IMR-90 (cell line): ENCODE data around the gene TAPT1. TPM values are rescaled to one million over a fixed set of nuclear protein-coding genes. Genes with fewer than 3 reads are reported as not detected.

ENCODE experiments used
- ATAC-seq: fragments of 200-7000 bp; cut with Tn5 transposase; 2 replicates; pipeline ENCODE4 v1.9.1; 2020; ENCODE audit warnings: low read depth, mild to moderate bottlenecking, moderate library complexity
- BruUV-seq: library from RNA; stranded (reverse); fragments of 400-500 nt; replicated peaks from 2 replicates; lab custom pipeline; 2021; lab: Mats Ljungman, UMichigan
- CTCF ChIA-PET: fragments of 300-600 bp; formaldehyde crosslinking; extraction: SDS; loops from one replicate; lab custom pipeline; 2021; ENCODE audit warnings: antibody characterized with exemption; lab: Yijun Ruan, JAX
- POLR2A ChIA-PET: fragments of 300-600 bp; sonication (Branson Sonifier 250); formaldehyde crosslinking; loops from one replicate; lab custom pipeline; 2022; ENCODE audit warnings: antibody characterized with exemption; ENCODE audit not compliant: unreplicated experiment; lab: Charles Lee
- DNase-seq: peaks from one replicate; pipeline ENCODE4 v3.0.0; 2013
- H2AFZ ChIP-seq: replicated peaks from 2 replicates; pipeline ENCODE3; 2013; ENCODE audit warnings: low read length, mild to moderate bottlenecking; ENCODE audit not compliant: poor library complexity
- H2AK5ac ChIP-seq: 2 replicates; pipeline ENCODE4 v1.6.1; 2013; ENCODE audit warnings: low read depth, low read length, inconsistent platforms
- H2AK9ac ChIP-seq: replicated peaks from 2 replicates; pipeline ENCODE3; 2013; ENCODE audit warnings: mild to moderate bottlenecking, low read depth, low read length, moderate library complexity; ENCODE audit not compliant: poor library complexity
- H2BK120ac ChIP-seq: 2 replicates; pipeline ENCODE4 v1.6.1; 2013; ENCODE audit warnings: low read depth, low read length, inconsistent platforms
- H2BK15ac ChIP-seq: 3 replicates; pipeline ENCODE4 v1.6.1; 2013; ENCODE audit warnings: low read depth, low read length, inconsistent platforms
- H2BK20ac ChIP-seq: 2 replicates; pipeline ENCODE4 v1.6.1; 2013; ENCODE audit warnings: low read depth, mild to moderate bottlenecking, inconsistent platforms, low read length, moderate library complexity
- H2BK5ac ChIP-seq: 2 replicates; pipeline ENCODE4 v1.6.1; 2013; ENCODE audit warnings: mild to moderate bottlenecking, low read depth, low read length, inconsistent platforms; ENCODE audit not compliant: poor library complexity, severe bottlenecking
- H3K14ac ChIP-seq: replicated peaks from 2 replicates; pipeline ENCODE4 v1.6.1; 2013; ENCODE audit warnings: low read depth, low read length, inconsistent platforms
- H3K18ac ChIP-seq: 2 replicates; pipeline ENCODE4 v1.6.1; 2013; ENCODE audit warnings: low read depth, low read length, control low read depth
- H3K23ac ChIP-seq: 2 replicates; pipeline ENCODE4 v1.6.1; 2013; ENCODE audit warnings: low read depth, low read length, inconsistent platforms
- H3K27ac ChIP-seq: 2 replicates; pipeline ENCODE4 v1.5.1; 2013; ENCODE audit warnings: mild to moderate bottlenecking, control low read depth, low read length; ENCODE audit not compliant: insufficient read depth
- H3K27me3 ChIP-seq: 2 replicates; pipeline ENCODE4 v1.6.1; 2013; ENCODE audit warnings: low read length; ENCODE audit not compliant: control insufficient read depth, insufficient read depth
- H3K36me3 ChIP-seq: 2 replicates; pipeline ENCODE4 v1.6.1; 2013; ENCODE audit warnings: low read length, mixed read lengths; ENCODE audit not compliant: control insufficient read depth, insufficient read depth
- H3K4ac ChIP-seq: 2 replicates; pipeline ENCODE4 v1.6.1; 2013; ENCODE audit warnings: low read depth, low read length, inconsistent platforms
- H3K4me1 ChIP-seq: 2 replicates; pipeline ENCODE4 v1.6.1; 2013; ENCODE audit warnings: low read length, mixed read lengths; ENCODE audit not compliant: control insufficient read depth, insufficient read depth
- H3K4me2 ChIP-seq: 2 replicates; pipeline ENCODE4 v1.6.1; 2013; ENCODE audit warnings: low read depth, mild to moderate bottlenecking, control low read depth, low read length, moderate library complexity
- H3K4me3 ChIP-seq: 2 replicates; pipeline ENCODE4 v1.5.1; 2013; ENCODE audit warnings: low read depth, mild to moderate bottlenecking, control low read depth, low read length, moderate library complexity; ENCODE audit not compliant: insufficient read depth
- H3K56ac ChIP-seq: 2 replicates; pipeline ENCODE4 v1.6.1; 2013; ENCODE audit warnings: low read length, inconsistent platforms; ENCODE audit not compliant: insufficient read depth; ENCODE audit errors: extremely low read depth
- H3K79me1 ChIP-seq, 2 experiments: 2 replicates each; pipeline ENCODE4 v1.6.1; 2013; ENCODE audit warnings: low read length in 2 of 2, inconsistent platforms in 1 of 2, low read depth in 1 of 2
- H3K9ac ChIP-seq: 2 replicates; pipeline ENCODE4 v1.6.1; 2013; ENCODE audit warnings: low read depth, low read length, control low read depth
- H3K9me1 ChIP-seq: 2 replicates; pipeline ENCODE4 v1.6.1; 2013; ENCODE audit warnings: low read length, inconsistent platforms; ENCODE audit not compliant: insufficient read depth
- H3K9me3 ChIP-seq: 2 replicates; pipeline ENCODE4 v1.6.1; 2013; ENCODE audit warnings: low read length; ENCODE audit not compliant: control insufficient read depth, insufficient read depth
- H4K20me1 ChIP-seq: 2 replicates; pipeline ENCODE4 v1.6.1; 2013; ENCODE audit warnings: low read length, inconsistent platforms; ENCODE audit not compliant: insufficient read depth
- H4K5ac ChIP-seq: 2 replicates; pipeline ENCODE4 v1.6.1; 2013; ENCODE audit warnings: mild to moderate bottlenecking, low read depth, low read length, control low read depth
- H4K8ac ChIP-seq, 2 experiments: 2 replicates each; pipeline ENCODE4 v1.6.1; 2013; ENCODE audit warnings: low read depth in 2 of 2, low read length in 2 of 2, control low read depth in 1 of 2, inconsistent platforms in 1 of 2
- H4K91ac ChIP-seq: 2 replicates; pipeline ENCODE4 v1.6.1; 2013; ENCODE audit warnings: low read depth, low read length, inconsistent platforms; ENCODE audit not compliant: insufficient read depth
- BHLHE40 ChIP-seq: fragments of 150-350 bp; IDR thresholded peaks from 2 replicates; pipeline ENCODE4 v1.6.1; 2016; ENCODE audit warnings: mild to moderate bottlenecking, low read depth, low read length
- CEBPB ChIP-seq: IDR thresholded peaks from 2 replicates; pipeline ENCODE4 v1.6.1; 2012; ENCODE audit warnings: low read depth, low read length, improper control_type of control experiment
- CHD1 ChIP-seq: IDR thresholded peaks from 2 replicates; pipeline ENCODE4 v1.6.1; 2012; ENCODE audit warnings: low read depth, low read length, improper control_type of control experiment
- FOS ChIP-seq: fragments of 150-350 bp; IDR thresholded peaks from 2 replicates; pipeline ENCODE4 v1.6.1; 2016; ENCODE audit warnings: low read depth, low read length
- MAFK ChIP-seq: IDR thresholded peaks from 2 replicates; pipeline ENCODE4 v1.6.1; 2012; ENCODE audit warnings: low read depth, low read length, improper control_type of control experiment
- MAZ ChIP-seq: IDR thresholded peaks from 2 replicates; pipeline ENCODE4 v1.6.1; 2012; ENCODE audit warnings: low read depth, mild to moderate bottlenecking, low read length, improper control_type of control experiment, moderate library complexity, borderline replicate concordance
- MXI1 ChIP-seq: IDR thresholded peaks from 2 replicates; pipeline ENCODE4 v1.6.1; 2012; ENCODE audit warnings: low read depth, mild to moderate bottlenecking, low read length, moderate library complexity, borderline replicate concordance
- NFE2L2 ChIP-seq: fragments of 150-350 bp; IDR thresholded peaks from 2 replicates; pipeline ENCODE4 v1.6.1; 2016; ENCODE audit warnings: low read depth, mild to moderate bottlenecking, low read length
- POLR2A ChIP-seq: IDR thresholded peaks from 2 replicates; pipeline ENCODE4 v1.6.1; 2012; ENCODE audit warnings: mild to moderate bottlenecking, low read depth, low read length
- RAD21 ChIP-seq: IDR thresholded peaks from 2 replicates; pipeline ENCODE4 v1.6.1; 2012; ENCODE audit warnings: low read length, improper control_type of control experiment
- RCOR1 ChIP-seq: IDR thresholded peaks from 2 replicates; pipeline ENCODE4 v1.6.1; 2012; ENCODE audit warnings: mild to moderate bottlenecking, low read length, improper control_type of control experiment; ENCODE audit not compliant: insufficient replicate concordance
- RFX5 ChIP-seq: IDR thresholded peaks from 2 replicates; pipeline ENCODE4 v1.8.0; 2012; ENCODE audit warnings: low read depth, mild to moderate bottlenecking, low read length, moderate library complexity
- SMC3 ChIP-seq: fragments of 150-350 bp; IDR thresholded peaks from 2 replicates; pipeline ENCODE4 v1.6.1; 2016; ENCODE audit warnings: low read depth, mild to moderate bottlenecking, antibody characterized with exemption, low read length, moderate library complexity
- WGBS, 2 experiments: methylation state at CpG; one replicate each; pipeline versions ENCODE4 v1.1.5 to v1.1.7; 2013; ENCODE audit warnings: missing lambda C conversion rate in 2 of 2; ENCODE audit not compliant: insufficient read length in 1 of 2; ENCODE audit errors: extremely low coverage in 2 of 2; 5-methylcytosine and 5-hydroxymethylcytosine counted together
- dilution Hi-C: fragments of 300-500 bp; cut with HindIII; formaldehyde crosslinking; loops from one replicate; pipeline ENCODE4 v1.14.3; 2018; ENCODE audit warnings: low sequenced_read_pairs; ENCODE audit not compliant: unreplicated experiment
- in situ Hi-C: fragments of 300-500 bp; cut with MboI; formaldehyde crosslinking; loops from 3 replicates; pipeline ENCODE4 v1.14.3; 2019; ENCODE audit warnings: low sequenced_read_pairs, inconsistent platforms, mixed read lengths
- intact Hi-C: fragments of 100-400 bp; cut with micrococcal nuclease; formaldehyde crosslinking; loops from 2 replicates; pipeline ENCODE4 v1.10.0; 2022
- polyA plus RNA-seq, 3 experiments: library from polyadenylated mRNA; depleted of rRNA; stranded (reverse); fragments of >200 nt; gene quantifications; 2 replicates each; pipeline ENCODE4 v1.2.3, GENCODE V29; 2012; ENCODE audit warnings: low replicate concordance in 1 of 3
- total RNA-seq: library from RNA; depleted of rRNA; stranded (reverse); fragments of >200 nt; gene quantifications from 2 replicates; pipeline ENCODE4 v1.2.3, GENCODE V29; 2012
- TF ChIP-seq, protein P1 (sequence below): conservative IDR thresholded peaks from 2 replicates; pipeline ENCODE4 v1.5.1; 2012; ENCODE audit warnings: mild to moderate bottlenecking, low read depth, low read length, improper control_type of control experiment
- TF ChIP-seq, protein P2 (sequence below): fragments of 150-350 bp; IDR thresholded peaks from 2 replicates; pipeline ENCODE4 v1.6.1; 2017; ENCODE audit warnings: mild to moderate bottlenecking, antibody characterized with exemption, low read length, low read depth
- TF ChIP-seq, protein P3 (sequence below): fragments of 150-350 bp; IDR thresholded peaks from 2 replicates; pipeline ENCODE4 v1.6.1; 2016; ENCODE audit warnings: low read depth, mild to moderate bottlenecking, low read length, moderate library complexity, borderline replicate concordance

The TAPT1 gene
- total and polyA plus RNA-seq, 2 of the 4 experiments (the other 2 are of a cell fraction) = 5.6 to 12.2 TPM

DNA sequence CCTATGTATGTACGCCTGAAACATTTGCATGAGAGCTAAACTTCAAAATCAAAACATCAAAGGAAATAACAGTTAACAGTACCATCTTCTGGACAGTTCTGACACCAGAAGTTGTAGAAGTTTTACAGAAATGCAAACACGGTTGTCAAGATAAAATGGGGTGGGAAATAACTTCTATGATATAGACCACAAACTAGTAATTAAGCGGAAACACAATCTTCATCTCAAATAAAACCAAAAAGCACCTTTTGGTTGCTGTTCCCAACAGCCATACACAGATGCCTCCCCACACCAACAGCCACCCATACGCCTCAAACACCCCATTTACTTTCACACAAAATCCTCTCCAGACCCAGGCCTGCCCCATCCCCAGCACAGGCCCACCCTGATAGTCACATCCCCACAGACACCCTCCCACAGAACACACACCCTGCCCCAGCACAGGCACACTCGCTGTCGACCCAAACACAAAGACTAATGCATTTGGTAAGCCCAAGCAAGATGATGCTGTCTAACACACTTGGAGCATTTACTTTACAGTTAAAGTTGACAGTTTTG lies 64.3 kb downstream of the TAPT1 start:
- no peaks in the 10 kb centered on the region for H3K27me3 ChIP-seq
- H3K14ac ChIP-seq = no peak overlapping the region
- 100% methylated on average over 1 of the region's 6 CpGs; no CpG with 5 or more reads in 1 of the 2 experiments for WGBS, 2 experiments
- H2AFZ ChIP-seq = no peak overlapping the region
- no peak overlapping the region for H3K4me3 ChIP-seq
- H3K18ac ChIP-seq = no peak overlapping the region
- BruUV-seq = no TSS peak
- no peak overlapping the region for H2BK15ac ChIP-seq
- in situ Hi-C loops = no loop called here
- H3K9ac ChIP-seq = no peak overlapping the region
- 0 out of 2 replicates have a peak, but pooled peaks cover 8% of the 10 kb centered on the region for H3K9me1 ChIP-seq
- H2BK5ac ChIP-seq = no peak overlapping the region
- H3K79me1 ChIP-seq = no peaks in the 10 kb centered on the region
- no peak overlapping the region for H3K27ac ChIP-seq
- TF ChIP-seq FOS (no peak), BHLHE40 (no peak), NFE2L2 (no peak), MAFK (no peak), RCOR1 (no peak), MAZ (no peak), MXI1 (no peak), RFX5 (no peak), CHD1 (no peak), RAD21 (no peak), POLR2A (no peak), SMC3 (no peak), CEBPB (no peak)
- TF ChIP-seq, protein P1, sequence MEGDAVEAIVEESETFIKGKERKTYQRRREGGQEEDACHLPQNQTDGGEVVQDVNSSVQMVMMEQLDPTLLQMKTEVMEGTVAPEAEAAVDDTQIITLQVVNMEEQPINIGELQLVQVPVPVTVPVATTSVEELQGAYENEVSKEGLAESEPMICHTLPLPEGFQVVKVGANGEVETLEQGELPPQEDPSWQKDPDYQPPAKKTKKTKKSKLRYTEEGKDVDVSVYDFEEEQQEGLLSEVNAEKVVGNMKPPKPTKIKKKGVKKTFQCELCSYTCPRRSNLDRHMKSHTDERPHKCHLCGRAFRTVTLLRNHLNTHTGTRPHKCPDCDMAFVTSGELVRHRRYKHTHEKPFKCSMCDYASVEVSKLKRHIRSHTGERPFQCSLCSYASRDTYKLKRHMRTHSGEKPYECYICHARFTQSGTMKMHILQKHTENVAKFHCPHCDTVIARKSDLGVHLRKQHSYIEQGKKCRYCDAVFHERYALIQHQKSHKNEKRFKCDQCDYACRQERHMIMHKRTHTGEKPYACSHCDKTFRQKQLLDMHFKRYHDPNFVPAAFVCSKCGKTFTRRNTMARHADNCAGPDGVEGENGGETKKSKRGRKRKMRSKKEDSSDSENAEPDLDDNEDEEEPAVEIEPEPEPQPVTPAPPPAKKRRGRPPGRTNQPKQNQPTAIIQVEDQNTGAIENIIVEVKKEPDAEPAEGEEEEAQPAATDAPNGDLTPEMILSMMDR = no peak
- TF ChIP-seq, protein P2, sequence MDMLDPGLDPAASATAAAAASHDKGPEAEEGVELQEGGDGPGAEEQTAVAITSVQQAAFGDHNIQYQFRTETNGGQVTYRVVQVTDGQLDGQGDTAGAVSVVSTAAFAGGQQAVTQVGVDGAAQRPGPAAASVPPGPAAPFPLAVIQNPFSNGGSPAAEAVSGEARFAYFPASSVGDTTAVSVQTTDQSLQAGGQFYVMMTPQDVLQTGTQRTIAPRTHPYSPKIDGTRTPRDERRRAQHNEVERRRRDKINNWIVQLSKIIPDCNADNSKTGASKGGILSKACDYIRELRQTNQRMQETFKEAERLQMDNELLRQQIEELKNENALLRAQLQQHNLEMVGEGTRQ = no peak
- TF ChIP-seq, protein P3, sequence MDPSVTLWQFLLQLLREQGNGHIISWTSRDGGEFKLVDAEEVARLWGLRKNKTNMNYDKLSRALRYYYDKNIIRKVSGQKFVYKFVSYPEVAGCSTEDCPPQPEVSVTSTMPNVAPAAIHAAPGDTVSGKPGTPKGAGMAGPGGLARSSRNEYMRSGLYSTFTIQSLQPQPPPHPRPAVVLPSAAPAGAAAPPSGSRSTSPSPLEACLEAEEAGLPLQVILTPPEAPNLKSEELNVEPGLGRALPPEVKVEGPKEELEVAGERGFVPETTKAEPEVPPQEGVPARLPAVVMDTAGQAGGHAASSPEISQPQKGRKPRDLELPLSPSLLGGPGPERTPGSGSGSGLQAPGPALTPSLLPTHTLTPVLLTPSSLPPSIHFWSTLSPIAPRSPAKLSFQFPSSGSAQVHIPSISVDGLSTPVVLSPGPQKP = no peak
- H3K4me1 ChIP-seq = no peaks in the 10 kb centered on the region
- no peak overlapping the region for H3K4me2 ChIP-seq
- peaks cover 21% of the 10 kb centered on the region for H3K36me3 ChIP-seq
- DNase-seq (no peak), ATAC-seq (no peak)
- no peak overlapping the region for H2AK9ac ChIP-seq
- H4K8ac ChIP-seq = no peak overlapping the region
- H3K23ac ChIP-seq = no peak overlapping the region
- no peak overlapping the region for H4K91ac ChIP-seq
- H2BK120ac ChIP-seq = no peak overlapping the region
- H4K20me1 ChIP-seq = no peaks in the 10 kb centered on the region
- no peak overlapping the region for H4K5ac ChIP-seq
- intact Hi-C loops = no loop called here
- H2AK5ac ChIP-seq = no peak overlapping the region
- H3K56ac ChIP-seq = no peak overlapping the region
- no peak overlapping the region for H3K4ac ChIP-seq
- POLR2A ChIA-PET = no interaction called here
- dilution Hi-C loops = no loop called here
- no peak overlapping the region for H2BK20ac ChIP-seq
- CTCF ChIA-PET = interaction anchor here (0.7 kb wide), 1 partner anchor 312 kb away, joined by 3 read pairs; no protein-coding TSS in a partner anchor
- H3K9me3 ChIP-seq = 0 out of 2 replicates have a peak, but pooled peaks cover 2% of the 10 kb centered on the region
